GM23338 (cell line): ENCODE measurements around the gene SLC8B1. TPM values are rescaled to one million over a fixed set of nuclear protein-coding genes. Genes with fewer than 3 reads are reported as not detected.

Source experiments
- ATAC-seq: fragments of 200-7000 bp; cut with Tn5 transposase; 3 replicates; pipeline ENCODE4 v1.9.1; 2020
- DNase-seq: peaks from one replicate; pipeline ENCODE4 v3.0.0-alpha.2; 2015; ENCODE audit warnings: low spot score
- H2AFZ ChIP-seq: fragments of 200-600 bp; sonication (generic); 2 replicates; pipeline ENCODE4 v1.8.0; 2016; ENCODE audit warnings: antibody characterized with exemption, mild to moderate bottlenecking, moderate library complexity
- H3F3A ChIP-seq: fragments of 200-600 bp; sonication (generic); replicated peaks from 2 replicates; pipeline ENCODE4 v1.8.0; 2017; ENCODE audit warnings: antibody characterized with exemption, mixed run types, low read depth
- H3K27ac ChIP-seq: fragments of 200-600 bp; sonication (generic); 2 replicates; pipeline ENCODE4 v1.6.1; 2016; ENCODE audit warnings: low read depth
- H3K27me3 ChIP-seq: fragments of 200-600 bp; sonication (generic); 2 replicates; pipeline ENCODE4 v1.8.0; 2016; ENCODE audit warnings: mild to moderate bottlenecking, mixed run types, moderate library complexity; ENCODE audit not compliant: insufficient read depth
- H3K36me3 ChIP-seq: fragments of 200-600 bp; sonication (generic); 2 replicates; pipeline ENCODE4 v1.8.0; 2016; ENCODE audit warnings: mild to moderate bottlenecking; ENCODE audit not compliant: insufficient read depth
- H3K4me1 ChIP-seq: fragments of 200-600 bp; sonication (generic); 2 replicates; pipeline ENCODE4 v1.8.0; 2016; ENCODE audit warnings: mild to moderate bottlenecking, moderate library complexity; ENCODE audit not compliant: insufficient read depth
- H3K4me2 ChIP-seq: fragments of 200-600 bp; sonication (generic); 2 replicates; pipeline ENCODE4 v1.7.1; 2017; ENCODE audit warnings: mixed run types
- H3K4me3 ChIP-seq: fragments of 200-600 bp; sonication (generic); 2 replicates; pipeline ENCODE4 v1.6.1; 2016; ENCODE audit warnings: mixed run types
- H3K79me2 ChIP-seq: fragments of 200-600 bp; sonication (generic); replicated peaks from 2 replicates; pipeline ENCODE4 v1.8.0; 2017; ENCODE audit warnings: mild to moderate bottlenecking; ENCODE audit not compliant: insufficient read depth
- H3K9me2 ChIP-seq: fragments of 200-600 bp; sonication (generic); 2 replicates; pipeline ENCODE4 v1.8.0; 2017; ENCODE audit not compliant: insufficient read depth
- H4K20me1 ChIP-seq: fragments of 200-600 bp; sonication (generic); replicated peaks from 2 replicates; pipeline ENCODE4 v1.8.0; 2017; ENCODE audit warnings: mild to moderate bottlenecking; ENCODE audit not compliant: insufficient read depth
- H3K27ac Mint-ChIP-seq: 2 replicates; pipeline ENCODE4 v1.8.0; 2020; ENCODE audit warnings: inconsistent platforms, mild to moderate bottlenecking, moderate library complexity, mixed read lengths
- H3K27me3 Mint-ChIP-seq: 3 replicates; pipeline ENCODE4 v1.8.0; 2022; ENCODE audit warnings: low read depth, mild to moderate bottlenecking, moderate library complexity, mixed read lengths, inconsistent platforms; ENCODE audit not compliant: insufficient read depth, poor library complexity
- H3K36me3 Mint-ChIP-seq: 3 replicates; pipeline ENCODE4 v1.8.0; 2021; ENCODE audit warnings: low read depth, mild to moderate bottlenecking, inconsistent platforms, moderate library complexity, mixed read lengths
- H3K4me1 Mint-ChIP-seq: 3 replicates; pipeline ENCODE4 v1.8.0; 2020; ENCODE audit warnings: mild to moderate bottlenecking, inconsistent platforms, mixed read lengths
- H3K4me3 Mint-ChIP-seq: 3 replicates; pipeline ENCODE4 v1.8.0; 2021; ENCODE audit warnings: moderate library complexity, mild to moderate bottlenecking, inconsistent platforms, mixed read lengths
- H3K9me3 Mint-ChIP-seq: 3 replicates; pipeline ENCODE4 v1.8.0; 2020; ENCODE audit warnings: moderate library complexity, mild to moderate bottlenecking, inconsistent platforms, mixed read lengths
- CREB1 ChIP-seq: fragments of 250-450 bp; sonication (Bioruptor Pico); IDR thresholded peaks from 2 replicates; pipeline ENCODE4 v1.5.0; 2020; ENCODE audit warnings: low read depth, mild to moderate bottlenecking, moderate library complexity
- CTCF ChIP-seq, 2 experiments: fragments of 200-600 bp in 1 of 2; sonication (generic) in 1 of 2; conservative IDR thresholded peaks; 2 replicates each; pipeline versions ENCODE4 v1.5.1 to v1.6.1; 2016 to 2017; ENCODE audit warnings: antibody characterized with exemption in 2 of 2, low read depth in 2 of 2, mild to moderate bottlenecking in 2 of 2, moderate library complexity in 1 of 2
- ETS1 ChIP-seq: IDR thresholded peaks from 2 replicates; pipeline ENCODE4 v1.6.1; 2016; ENCODE audit warnings: antibody characterized with exemption
- EZH2 ChIP-seq: fragments of 200-600 bp; sonication (generic); IDR thresholded peaks from one replicate; pipeline ENCODE4 v1.8.0; 2017; ENCODE audit warnings: antibody characterized with exemption, mild to moderate bottlenecking, low read depth; ENCODE audit not compliant: unreplicated experiment
- EZH2phosphoT487 ChIP-seq: fragments of 200-600 bp; sonication (generic); IDR thresholded peaks from one replicate; pipeline ENCODE4 v1.8.1; 2018; ENCODE audit warnings: antibody characterized with exemption; ENCODE audit not compliant: unreplicated experiment
- JUNB ChIP-seq: IDR thresholded peaks from one replicate; pipeline ENCODE4 v1.6.1; 2016; ENCODE audit warnings: antibody characterized with exemption; ENCODE audit not compliant: unreplicated experiment
- NANOG ChIP-seq: IDR thresholded peaks from 2 replicates; pipeline ENCODE4 v1.6.1; 2016; ENCODE audit warnings: antibody characterized with exemption, borderline replicate concordance
- POLR2AphosphoS5 ChIP-seq: IDR thresholded peaks from 2 replicates; pipeline ENCODE4 v1.6.1; 2016; ENCODE audit warnings: antibody characterized with exemption, low read depth
- REST ChIP-seq: IDR thresholded peaks from one replicate; pipeline ENCODE4 v1.6.1; 2018; ENCODE audit warnings: antibody characterized with exemption; ENCODE audit not compliant: unreplicated experiment
- STAT1 ChIP-seq: IDR thresholded peaks from one replicate; pipeline ENCODE4 v1.6.1; 2016; ENCODE audit warnings: antibody characterized with exemption; ENCODE audit not compliant: unreplicated experiment
- ZNF114 ChIP-seq: fragments of 250-450 bp; sonication (Bioruptor Pico); IDR thresholded peaks from 2 replicates; pipeline ENCODE4 v1.5.0; 2020; ENCODE audit warnings: mild to moderate bottlenecking, moderate library complexity
- ZNF331 ChIP-seq: fragments of 250-450 bp; sonication (Bioruptor Pico); IDR thresholded peaks from 2 replicates; pipeline ENCODE4 v1.5.0; 2020; ENCODE audit warnings: low read depth, mild to moderate bottlenecking, moderate library complexity
- ZNF462 ChIP-seq: fragments of 250-450 bp; sonication (Bioruptor Pico); IDR thresholded peaks from 2 replicates; pipeline ENCODE4 v1.5.0; 2020; ENCODE audit warnings: mild to moderate bottlenecking, moderate library complexity
- polyA plus RNA-seq: library from polyadenylated mRNA; unstranded; fragments of >200 nt; fragmentation: Nextera tagmentation; extraction: Ambion mirVana; gene quantifications from 2 replicates; pipeline ENCODE4 v1.2.1, GENCODE V29; 2016
- total RNA-seq: library from RNA; depleted of rRNA; stranded (reverse); fragments of >200 nt; shearing (Covaris generic); gene quantifications from 2 replicates; pipeline ENCODE4 v1.2.3, GENCODE V29; 2014

The SLC8B1 gene
- total and polyA plus RNA-seq, 2 experiments from 2014 or later: 6.0 to 8.9 TPM

- H3K4me1 Mint-ChIP-seq: peaks cover 2% of the 10 kb centered on the region; the same call in 2 of the 3 replicates
- no peak overlapping the region for H3K27ac ChIP-seq
- H3F3A ChIP-seq: no peaks in the 10 kb centered on the region
- TF ChIP-seq POLR2AphosphoS5 (no peak), ZNF114 (no peak), JUNB (no peak), ZNF331 (CRISPR knock-in tag) (no peak), STAT1 (no peak), EZH2phosphoT487 (no peak), CTCF (conservative IDR thresholded peaks at IDR 0.05; ENCODE audit: low read depth in 2 of 2) (no peak), NANOG (no peak), EZH2 (no peak), REST (no peak), ZNF462 (CRISPR knock-in tag) (no peak), ETS1 (no peak), CREB1 (CRISPR knock-in tag) (no peak)
- peaks cover 19% of the 10 kb centered on the region for H3K36me3 Mint-ChIP-seq
- H3K27me3 ChIP-seq: no peaks in the 10 kb centered on the region
- H3K9me2 ChIP-seq: no peaks in the 10 kb centered on the region
- H3K4me2 ChIP-seq: no peak overlapping the region
- H3K79me2 ChIP-seq: no peaks in the 10 kb centered on the region
- no peaks in the 10 kb centered on the region; the same call in 1 of the 2 replicates for H3K36me3 ChIP-seq
- no peak overlapping the region for H2AFZ ChIP-seq
- no peak overlapping the region for H3K27ac Mint-ChIP-seq
- DNase-seq (no peak), ATAC-seq (no peak)
- no peak overlapping the region for H3K4me3 Mint-ChIP-seq
- H3K4me3 ChIP-seq: no peak overlapping the region
- H3K9me3 Mint-ChIP-seq: no peaks in the 10 kb centered on the region
- peaks cover 10% of the 10 kb centered on the region for H3K27me3 Mint-ChIP-seq
- no peaks in the 10 kb centered on the region for H3K4me1 ChIP-seq
- no peaks in the 10 kb centered on the region for H4K20me1 ChIP-seq
Observed at GRCh38 chr12:113328368-113328889, 6.5 kb downstream of the SLC8B1 start.
